H1 (cell line): ENCODE data around the gene CASZ1. TPM values are rescaled to one million over a fixed set of nuclear protein-coding genes. Genes with fewer than 3 reads are reported as not detected.

ENCODE experiments used
- BCL11A ChIP-seq, 2 experiments: IDR thresholded peaks; one replicate each; pipeline ENCODE4 v1.6.1; 2011; ENCODE audit warnings: low read depth in 2 of 2, low read length in 2 of 2, mild to moderate bottlenecking in 2 of 2
- CHD7 ChIP-seq: fragments of 300-600 bp; sonication (generic); IDR thresholded peaks from 2 replicates; pipeline ENCODE4 v1.7.1; 2012; ENCODE audit warnings: low read length, moderate library complexity, mild to moderate bottlenecking, inconsistent platforms; ENCODE audit not compliant: insufficient replicate concordance
- FOSL1 ChIP-seq: IDR thresholded peaks from 2 replicates; pipeline ENCODE4 v1.6.1; 2011; ENCODE audit warnings: mild to moderate bottlenecking, low read depth, low read length, moderate library complexity; ENCODE audit not compliant: insufficient read depth
- HDAC2 ChIP-seq, 2 experiments: fragments of 300-600 bp in 1 of 2; sonication (generic) in 1 of 2; IDR thresholded peaks; 2 replicates each; pipeline ENCODE4 v1.6.1; 2011 to 2012; ENCODE audit warnings: low read depth in 2 of 2, low read length in 2 of 2, mild to moderate bottlenecking in 2 of 2, moderate library complexity in 2 of 2, borderline replicate concordance in 1 of 2, inconsistent platforms in 1 of 2
- NRF1 ChIP-seq: IDR thresholded peaks from 2 replicates; pipeline ENCODE4 v1.6.1; 2011; ENCODE audit warnings: mild to moderate bottlenecking, low read depth, low read length, improper control_type of control experiment
- RNF2 ChIP-seq: fragments of 200-900, 300-1000 bp; sonication (generic); IDR thresholded peaks from 2 replicates; pipeline ENCODE4 v1.7.1; 2016; ENCODE audit warnings: borderline replicate concordance, low read depth, mild to moderate bottlenecking, antibody characterized with exemption, low read length; ENCODE audit not compliant: poor library complexity, severe bottlenecking; ENCODE audit errors: missing control alignments
- TAF1 ChIP-seq: IDR thresholded peaks from 2 replicates; pipeline ENCODE4 v1.6.1; 2011; ENCODE audit warnings: mild to moderate bottlenecking, low read depth, low read length
- TCF12 ChIP-seq: IDR thresholded peaks from 2 replicates; pipeline ENCODE4 v1.6.1; 2011; ENCODE audit warnings: low read depth, mild to moderate bottlenecking, low read length
- USF2 ChIP-seq: IDR thresholded peaks from 2 replicates; pipeline ENCODE4 v1.6.1; 2011; ENCODE audit warnings: low read length, improper control_type of control experiment
- polyA plus RNA-seq, 7 experiments: library from polyadenylated mRNA; depleted of rRNA in 3 of 7; stranded (reverse) in 5 of 7; unstranded in 2 of 7; fragments of >200 nt in 5 of 7; fragments of 200-250 nt in 2 of 7; gene quantifications; 1 replicate in 5 of 7; 2 replicates in 1 of 7; 4 replicates in 1 of 7; pipeline versions ENCODE4 v1.2.1 to v1.2.3, GENCODE V29; 2011 to 2013; ENCODE audit warnings: missing spikeins in 2 of 7, mixed read lengths in 2 of 7
- total RNA-seq: library from RNA; stranded (reverse); fragmentation: NEBNext Ultra II Directional; extraction: Animal tissue kit (Norgen Biotek cat#: 25700); gene quantifications from 2 replicates; pipeline ENCODE4 v1.2.1, GENCODE V29; 2021

Gene CASZ1
- total and polyA plus RNA-seq, 2 of the 8 experiments (the other 6 are each of a cell fraction or from before 2014, with no cell fraction given), result 4.4 to 7.7 TPM

GRCh38 chr1:10680487-10680886 is 116.0 kb downstream of the CASZ1 start (continued):
- TF ChIP-seq CHD7 (no peak), BCL11A (IDR thresholded peaks at IDR 0.05; ENCODE audit: low read depth in 2 of 2, low read length in 2 of 2) (no peak), HDAC2 (IDR thresholded peaks at IDR 0.05; ENCODE audit: borderline replicate concordance in 1 of 2, low read depth in 2 of 2, low read length in 2 of 2) (no peak), RNF2 (no peak), NRF1 (no peak), TCF12 (no peak), USF2 (no peak), TAF1 (no peak), FOSL1 (no peak)
